Putamen (tissue), 1 donor: Measurements from ENCODE around the gene LRRC4B.
A peak's percentile ranks its signal among the peaks of the same experiment; 100 is the strongest.

ENCODE experiments used
- DNase-seq: peaks from one replicate; pipeline ENCODE4 v3.0.0-alpha.2; 2016; ENCODE audit warnings: low spot score

The LRRC4B gene

GRCh38 chr19:50522881-50523280, 45.4 kb downstream of the LRRC4B start:
- no peak for DNase-seq

DNA sequence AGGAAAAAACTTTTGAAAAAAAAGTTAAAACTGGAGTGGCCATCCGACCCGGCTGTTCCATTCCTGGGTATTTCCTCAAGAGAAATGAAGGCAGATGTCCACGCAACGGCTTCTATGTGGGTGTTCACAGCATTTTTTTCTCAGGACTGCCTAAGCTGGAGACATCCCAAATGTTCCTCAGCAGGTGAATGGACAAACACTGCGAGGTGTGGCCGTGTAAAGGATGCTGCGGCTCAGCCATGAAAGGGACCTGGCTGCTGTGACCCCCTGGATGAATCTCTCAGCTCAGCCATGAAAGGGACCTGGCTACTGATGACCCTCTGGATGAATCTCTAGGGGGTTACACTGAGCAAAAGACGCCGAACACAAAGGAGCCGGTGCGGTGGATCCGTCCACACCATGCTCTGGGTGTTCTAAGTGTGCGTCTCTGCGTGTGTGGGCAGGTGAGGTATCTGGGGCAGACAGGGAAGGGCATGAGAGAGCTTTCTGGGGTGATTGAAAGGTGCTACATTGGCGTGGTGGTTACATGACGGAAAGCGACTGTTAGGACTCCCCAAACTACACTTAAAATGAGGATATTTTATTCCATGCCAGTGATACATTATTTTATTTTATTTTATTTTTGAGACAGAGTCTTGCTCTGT, 47.3 kb downstream of the LRRC4B start:
- no peak for DNase-seq

DNA sequence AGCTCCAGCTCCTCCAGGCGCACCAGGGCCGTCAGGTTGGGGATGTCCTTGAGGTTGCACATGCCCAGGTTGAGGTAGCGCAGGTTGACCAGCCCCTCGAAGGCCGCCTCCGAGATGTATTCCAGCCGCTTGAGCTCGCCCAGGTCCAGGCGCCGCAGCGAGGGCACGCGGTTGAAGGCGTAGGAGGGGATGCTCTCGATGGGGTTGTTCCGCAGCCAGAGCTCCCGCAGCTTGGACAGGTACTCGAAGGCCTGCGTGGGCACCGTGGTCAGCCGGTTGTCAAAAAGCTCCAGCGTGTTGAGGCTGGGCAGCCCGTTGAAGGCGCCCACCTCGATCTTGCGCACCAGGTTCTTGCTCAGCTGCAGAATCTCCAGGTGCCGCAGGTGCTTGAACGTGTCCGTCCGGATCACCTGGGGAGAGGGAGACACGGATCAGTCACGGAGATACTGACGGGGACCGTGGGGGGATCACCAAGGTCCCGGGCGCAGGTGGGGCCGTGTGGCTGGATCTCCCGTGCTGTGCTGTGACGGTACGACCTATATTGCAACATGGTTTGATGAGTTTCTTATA, 49.1 kb downstream of the LRRC4B start:
- DNase-seq = no peak

DNA sequence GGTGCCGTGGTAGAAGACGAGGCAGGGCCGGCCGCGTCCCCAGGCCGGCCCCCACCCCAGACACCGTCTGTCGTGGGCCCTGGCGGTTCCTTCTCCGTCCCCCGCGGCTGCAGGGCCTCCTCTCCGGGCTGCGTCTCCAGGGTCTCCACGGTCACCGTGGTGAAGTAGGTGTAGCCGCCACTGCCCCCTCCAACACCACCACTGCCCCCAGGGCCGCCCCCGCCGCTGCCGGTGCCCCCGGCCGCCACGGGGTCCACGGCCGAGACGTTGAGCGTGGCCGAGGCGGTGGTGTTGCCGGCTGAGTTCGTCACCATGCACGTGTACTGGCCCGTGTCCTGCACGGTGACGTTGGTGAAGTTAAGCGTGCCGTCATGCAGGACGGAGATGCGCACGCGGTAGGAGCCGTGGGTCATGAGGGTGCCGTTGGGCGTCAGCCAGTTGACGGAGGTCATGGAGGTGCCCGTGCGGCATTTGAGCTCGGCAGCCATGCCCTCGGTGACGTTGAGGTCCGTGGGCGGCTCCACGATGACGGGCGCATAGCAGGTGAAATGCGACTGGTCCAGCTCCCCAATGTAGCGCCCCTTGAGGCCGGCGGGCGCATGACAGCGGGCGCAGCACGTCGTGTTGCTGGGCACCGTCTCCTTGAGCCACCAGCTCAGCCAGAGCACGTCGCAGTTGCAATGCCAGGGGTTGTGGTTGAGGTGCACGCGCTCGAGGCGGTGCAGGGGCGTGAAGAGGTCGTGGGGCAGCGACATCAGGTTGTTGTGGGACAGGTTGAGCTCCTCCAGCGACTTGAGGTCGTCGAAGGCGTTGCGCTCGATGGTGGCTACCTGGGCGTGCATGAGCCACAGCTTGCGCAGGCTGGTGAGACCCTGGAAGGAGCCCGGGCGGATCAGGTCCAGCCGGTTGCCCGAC, 49.9 kb downstream of the LRRC4B start:
- DNase-seq = no peak

- no peak for DNase-seq
Measured at GRCh38 chr19:50517704-50518075, 50.5 kb downstream of the LRRC4B start.

DNA sequence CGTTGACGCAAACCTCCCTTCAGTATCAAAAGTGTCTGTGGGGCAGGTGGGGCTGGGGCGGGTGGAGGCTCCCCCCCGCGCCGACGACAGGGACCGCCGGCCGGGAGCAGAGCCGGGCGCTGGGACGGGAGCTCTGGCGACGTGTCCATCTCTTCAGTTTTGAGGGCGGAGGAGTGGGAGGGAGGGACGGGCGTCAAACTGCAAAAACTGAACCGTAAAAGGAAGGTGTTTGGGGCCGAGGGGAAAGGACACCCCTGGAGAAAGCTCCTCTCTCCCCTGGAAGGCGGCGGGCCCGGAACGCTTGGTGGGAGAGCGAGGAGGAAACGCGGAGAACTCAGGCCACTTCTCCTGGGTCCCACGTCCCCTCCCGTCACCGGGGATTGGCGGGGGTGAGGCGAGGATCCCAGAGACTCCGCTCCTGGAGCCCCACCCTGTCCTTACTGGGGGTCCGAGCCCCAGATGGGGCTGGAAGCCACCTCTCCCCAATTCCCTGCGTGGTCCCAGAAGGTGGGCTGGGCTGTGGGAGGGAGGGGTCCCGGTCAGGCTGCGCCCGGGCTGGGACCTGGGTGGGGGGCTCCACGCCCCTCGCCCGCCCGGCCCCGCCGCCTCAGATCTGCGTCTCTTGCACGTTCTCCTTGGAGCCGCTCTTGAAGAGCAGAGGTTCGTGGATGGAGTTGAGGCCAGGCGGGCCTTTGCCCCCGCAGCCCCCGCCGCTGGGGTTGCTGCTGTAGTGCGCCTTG, 51.1 kb downstream of the LRRC4B start:
- DNase-seq = no peak

- no peak for DNase-seq
Measured at GRCh38 chr19:50516456-50516855, 51.8 kb downstream of the LRRC4B start.

DNA sequence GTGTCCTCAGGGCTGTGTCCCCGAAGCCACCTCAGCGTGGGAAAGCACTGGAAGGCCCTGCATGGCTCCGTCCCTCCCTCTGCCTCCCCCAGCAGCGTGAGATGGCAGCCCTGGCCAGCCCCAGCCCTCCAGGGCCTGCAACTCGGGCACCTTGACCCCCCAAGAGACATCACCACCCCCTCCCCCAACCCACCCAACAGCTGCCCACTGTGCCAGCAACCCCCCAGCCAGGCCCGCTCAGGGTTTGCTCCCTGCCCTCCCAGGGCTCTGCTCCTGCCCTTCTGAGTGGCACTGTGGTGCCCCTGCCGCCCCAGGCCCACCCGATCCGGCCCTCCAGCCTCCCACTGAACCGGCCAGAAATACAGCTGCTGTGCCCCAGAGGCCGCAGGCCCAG, 53.1 kb downstream of the LRRC4B start:
- DNase-seq = no peak

DNA sequence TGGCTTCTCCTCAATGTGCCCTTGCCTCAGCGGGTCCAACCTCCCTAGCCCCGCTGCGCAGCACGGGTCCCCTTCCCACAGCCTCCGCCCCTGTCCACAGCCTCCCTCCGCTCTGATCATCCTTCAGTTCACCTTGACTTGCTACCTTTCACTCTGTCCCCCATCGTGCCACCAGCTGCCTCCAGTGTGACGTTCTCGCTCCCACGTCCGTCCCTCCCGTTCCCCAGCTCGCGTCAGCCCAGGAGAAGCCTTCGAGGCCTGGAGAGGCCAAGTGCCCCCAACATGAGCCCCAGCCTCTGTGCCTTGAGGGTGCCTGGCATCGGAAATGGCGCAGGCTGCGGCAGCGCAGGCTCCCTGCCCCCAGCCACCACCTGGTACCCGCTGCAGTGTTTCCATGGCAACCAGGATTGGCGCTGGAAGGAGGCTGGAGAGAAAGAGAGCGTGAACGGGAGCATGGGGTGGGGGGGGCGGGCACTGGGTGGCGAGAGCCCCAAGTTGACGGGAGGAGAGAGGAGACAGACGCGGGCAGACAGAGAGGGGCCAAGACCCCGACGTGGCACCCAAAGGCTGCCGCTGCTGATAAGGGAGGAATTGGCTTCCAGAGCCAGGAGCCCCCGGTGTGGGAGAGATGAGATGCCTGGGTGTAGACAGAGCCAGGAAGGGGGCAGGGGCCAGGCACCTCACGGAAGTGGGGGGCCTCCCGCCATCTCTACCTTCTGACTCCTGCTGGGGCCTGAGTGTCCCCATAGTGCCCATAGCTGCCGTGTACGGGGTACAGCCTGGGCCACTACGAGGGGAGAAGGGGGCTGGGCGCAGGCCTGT, 53.7 kb downstream of the LRRC4B start:
- DNase-seq = peak; percentile 82

- DNase-seq = no peak
Measured at GRCh38 chr19:50513746-50514345, 54.4 kb downstream of the LRRC4B start, which contains the start of gene ASPDH. TSS of gene ASPDH (minus strand) at chr19:50513913. CDS start at chr19:50513823, 90 bp downstream.

- no peak for DNase-seq
Measured at GRCh38 chr19:50512999-50513745, 55.1 kb downstream of the LRRC4B start.

GRCh38 chr19:50512112-50512998, 55.9 kb downstream of the LRRC4B start:
- DNase-seq = no peak

- peak; percentile 99 for DNase-seq
Measured at GRCh38 chr19:50511069-50511822, 57.0 kb downstream of the LRRC4B start, which contains the start of gene JOSD2. TSS of gene JOSD2 (minus strand) at chr19:50511191. CDS start at chr19:50510431, 760 bp downstream.

- no peak for DNase-seq
Measured at GRCh38 chr19:50510700-50511068, 57.6 kb downstream of the LRRC4B start.

GRCh38 chr19:50510121-50510670, 58.0 kb downstream of the LRRC4B start:
- DNase-seq = no peak

DNA sequence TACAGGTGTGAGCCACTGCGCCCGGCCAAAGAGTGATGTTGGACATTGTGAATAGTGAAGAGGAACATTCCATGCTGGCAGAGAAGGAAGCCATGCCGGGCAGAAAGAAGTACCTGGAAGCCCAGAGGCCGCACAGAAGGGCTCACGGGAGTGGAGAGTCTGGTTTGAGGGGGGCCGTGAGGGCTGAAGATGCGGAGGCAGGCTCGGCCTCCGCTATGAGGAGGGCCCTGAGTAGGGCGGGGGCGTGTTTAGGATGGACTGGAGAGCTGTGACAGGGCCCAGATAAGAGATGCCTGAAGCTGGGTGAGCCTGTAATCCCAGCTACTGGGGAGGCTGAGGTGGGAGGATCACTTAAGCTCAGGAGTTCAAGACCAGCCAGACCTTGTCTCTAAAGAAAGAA, 58.9 kb downstream of the LRRC4B start:
- DNase-seq = no peak

DNA sequence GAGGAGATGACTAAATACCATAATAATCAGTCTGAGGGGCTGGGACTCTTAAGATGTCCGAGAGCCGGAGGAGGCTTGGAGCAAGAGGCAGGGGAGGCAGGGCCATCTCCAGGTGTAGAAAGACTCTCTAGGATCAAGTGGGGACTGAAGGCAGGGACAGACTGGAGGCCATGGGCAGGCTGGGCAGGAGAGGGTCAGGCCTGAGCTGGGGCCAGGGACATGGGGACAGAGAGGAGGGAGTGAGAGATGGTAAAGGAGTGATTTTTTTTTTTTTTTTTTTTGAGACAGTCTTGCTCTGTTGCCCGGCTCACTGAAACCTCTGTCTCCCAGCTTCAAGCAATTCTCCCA, 59.4 kb downstream of the LRRC4B start:
- no peak for DNase-seq

DNA sequence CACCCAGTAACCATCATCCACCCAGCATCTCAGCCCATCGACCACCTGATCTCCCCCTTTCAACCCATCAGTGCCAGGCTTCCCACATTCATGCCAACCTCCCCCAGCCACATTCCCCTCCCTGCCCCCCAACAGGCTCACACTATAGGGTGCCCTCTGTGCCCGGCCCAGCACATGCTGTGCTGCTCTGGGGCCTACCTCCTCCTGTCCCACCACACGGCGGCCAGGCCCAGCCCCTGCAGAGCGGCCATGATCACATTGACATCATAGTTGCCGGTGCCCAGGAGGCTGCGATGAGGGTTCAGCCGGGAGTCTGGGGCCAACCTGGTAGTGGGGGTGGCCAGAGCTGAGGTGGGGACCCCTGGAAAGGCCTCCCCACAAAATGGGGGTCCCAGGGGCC, 60.9 kb downstream of the LRRC4B start:
- no peak for DNase-seq
